B cell (primary cell): Measurements from ENCODE around the gene FOSB.

Experiments used
- EZH2 ChIP-seq: IDR thresholded peaks from 2 replicates; pipeline ENCODE4 v1.6.1; 2012; ENCODE audit warnings: borderline replicate concordance, low read depth, mild to moderate bottlenecking, moderate library complexity, low read length; ENCODE audit not compliant: insufficient read depth, poor library complexity, severe bottlenecking
- TF ChIP-seq, protein P1 (sequence below): fragments of 200-600 bp; IDR thresholded peaks from one replicate; pipeline ENCODE4 v1.8.0; 2022; ENCODE audit warnings: antibody characterized with exemption, mild to moderate bottlenecking

- TF ChIP-seq, protein P1, sequence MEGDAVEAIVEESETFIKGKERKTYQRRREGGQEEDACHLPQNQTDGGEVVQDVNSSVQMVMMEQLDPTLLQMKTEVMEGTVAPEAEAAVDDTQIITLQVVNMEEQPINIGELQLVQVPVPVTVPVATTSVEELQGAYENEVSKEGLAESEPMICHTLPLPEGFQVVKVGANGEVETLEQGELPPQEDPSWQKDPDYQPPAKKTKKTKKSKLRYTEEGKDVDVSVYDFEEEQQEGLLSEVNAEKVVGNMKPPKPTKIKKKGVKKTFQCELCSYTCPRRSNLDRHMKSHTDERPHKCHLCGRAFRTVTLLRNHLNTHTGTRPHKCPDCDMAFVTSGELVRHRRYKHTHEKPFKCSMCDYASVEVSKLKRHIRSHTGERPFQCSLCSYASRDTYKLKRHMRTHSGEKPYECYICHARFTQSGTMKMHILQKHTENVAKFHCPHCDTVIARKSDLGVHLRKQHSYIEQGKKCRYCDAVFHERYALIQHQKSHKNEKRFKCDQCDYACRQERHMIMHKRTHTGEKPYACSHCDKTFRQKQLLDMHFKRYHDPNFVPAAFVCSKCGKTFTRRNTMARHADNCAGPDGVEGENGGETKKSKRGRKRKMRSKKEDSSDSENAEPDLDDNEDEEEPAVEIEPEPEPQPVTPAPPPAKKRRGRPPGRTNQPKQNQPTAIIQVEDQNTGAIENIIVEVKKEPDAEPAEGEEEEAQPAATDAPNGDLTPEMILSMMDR: no peak
- no peak for TF ChIP-seq EZH2
These were observed 20.9 kb downstream of the FOSB start for GRCh38 chr19:45488708-45489107.
